ENCODE results near the gene FOXP1.

Gene FOXP1

GRCh38 chr3:71406972-71407810 lies 176.3 kb downstream of the FOXP1 start:
- DNase-seq (ENCODE audit: low spot score in 2 of 2) (no peak), ATAC-seq (no peak)
- H3K4me3 Mint-ChIP-seq = no peak overlapping the region
- H3K27ac Mint-ChIP-seq = no peak overlapping the region
- peaks cover 12% of the 10 kb centered on the region for H3K4me1 Mint-ChIP-seq
- no peaks in the 10 kb centered on the region for H3K9me3 Mint-ChIP-seq
- no peaks in the 10 kb centered on the region for H3K36me3 Mint-ChIP-seq

- ATAC-seq = no peak
- Mint-ChIP-seq H3K27ac (no peak overlapping the region), H3K4me1 (peaks cover 30% of the 10 kb centered on the region), H3K4me3 (no peak overlapping the region), H3K9me3 (no peaks in the 10 kb centered on the region), H3K36me3 (no peaks in the 10 kb centered on the region)
- DNase-seq (ENCODE audit: low spot score in 2 of 2) = no peak
These were observed 180.6 kb downstream of the FOXP1 start for GRCh38 chr3:71402911-71403310.

GRCh38 chr3:71402280-71402679 lies 181.2 kb downstream of the FOXP1 start:
- Mint-ChIP-seq H3K9me3 (no peaks in the 10 kb centered on the region), H3K27ac (no peak overlapping the region), H3K36me3 (no peaks in the 10 kb centered on the region), H3K4me3 (no peak overlapping the region), H3K4me1 (peaks cover 32% of the 10 kb centered on the region)
- no peak for ATAC-seq
- DNase-seq (ENCODE audit: low spot score in 2 of 2) = no peak

- ATAC-seq = no peak
- H3K36me3 Mint-ChIP-seq = no peaks in the 10 kb centered on the region
- H3K4me1 Mint-ChIP-seq = peaks cover 32% of the 10 kb centered on the region
- H3K9me3 Mint-ChIP-seq = no peaks in the 10 kb centered on the region
- no peak overlapping the region for H3K27ac Mint-ChIP-seq
- no peak for DNase-seq (ENCODE audit: low spot score in 2 of 2)
- no peak overlapping the region for H3K4me3 Mint-ChIP-seq
These were observed 181.8 kb downstream of the FOXP1 start for GRCh38 chr3:71401695-71402231.

GRCh38 chr3:71400986-71401451 lies 182.5 kb downstream of the FOXP1 start:
- Mint-ChIP-seq H3K36me3 (no peaks in the 10 kb centered on the region), H3K4me1 (peaks cover 37% of the 10 kb centered on the region)

GRCh38 chr3:71399478-71399877 lies 184.1 kb downstream of the FOXP1 start:
- ATAC-seq (no peak), DNase-seq (ENCODE audit: low spot score in 2 of 2) (no peak)
- H3K4me3 Mint-ChIP-seq = no peak overlapping the region
- H3K4me1 Mint-ChIP-seq = peaks cover 47% of the 10 kb centered on the region
- H3K36me3 Mint-ChIP-seq = no peaks in the 10 kb centered on the region
- no peaks in the 10 kb centered on the region for H3K9me3 Mint-ChIP-seq
- no peak overlapping the region for H3K27ac Mint-ChIP-seq

More at GRCh38 chr3:71400986-71401451, 182.5 kb downstream of the FOXP1 start:
- no peak for DNase-seq (ENCODE audit: low spot score in 2 of 2)
- no peak overlapping the region for H3K4me3 Mint-ChIP-seq
- no peak overlapping the region for H3K27ac Mint-ChIP-seq
- H3K9me3 Mint-ChIP-seq = no peaks in the 10 kb centered on the region
- ATAC-seq = no peak

- H3K4me3 Mint-ChIP-seq = peak overlapping the region; percentile 21
- H3K27ac Mint-ChIP-seq = peak overlapping the region; percentile 17
- peaks cover 45% of the 10 kb centered on the region for H3K4me1 Mint-ChIP-seq
These were observed 185.2 kb downstream of the FOXP1 start for GRCh38 chr3:71398157-71398836.

GRCh38 chr3:71397726-71398125 lies 185.8 kb downstream of the FOXP1 start:
- DNase-seq (ENCODE audit: low spot score in 2 of 2) (no peak), ATAC-seq (no peak)
- peaks cover 11% of the 10 kb centered on the region for H3K36me3 Mint-ChIP-seq
- peak overlapping the region; percentile 17 for H3K27ac Mint-ChIP-seq
- peak overlapping the region; percentile 21 for H3K4me3 Mint-ChIP-seq
- no peaks in the 10 kb centered on the region for H3K9me3 Mint-ChIP-seq
- H3K4me1 Mint-ChIP-seq = peaks cover 41% of the 10 kb centered on the region

More at GRCh38 chr3:71398157-71398836, 185.2 kb downstream of the FOXP1 start:
- no peak for DNase-seq (ENCODE audit: low spot score in 2 of 2)
- peak; percentile 77 for ATAC-seq
- Mint-ChIP-seq H3K36me3 (peaks cover 6% of the 10 kb centered on the region), H3K9me3 (no peaks in the 10 kb centered on the region)

GRCh38 chr3:71397046-71397445 lies 186.5 kb downstream of the FOXP1 start:
- DNase-seq (ENCODE audit: low spot score in 2 of 2) (no peak), ATAC-seq (no peak)
- Mint-ChIP-seq H3K36me3 (peaks cover 11% of the 10 kb centered on the region), H3K9me3 (no peaks in the 10 kb centered on the region), H3K27ac (no peak overlapping the region), H3K4me1 (peaks cover 41% of the 10 kb centered on the region), H3K4me3 (no peak overlapping the region)

GRCh38 chr3:71395927-71396695 lies 187.4 kb downstream of the FOXP1 start:
- no peak overlapping the region for H3K4me3 Mint-ChIP-seq
- H3K4me1 Mint-ChIP-seq = peaks cover 46% of the 10 kb centered on the region
- H3K9me3 Mint-ChIP-seq = no peaks in the 10 kb centered on the region
- H3K36me3 Mint-ChIP-seq = peaks cover 11% of the 10 kb centered on the region
- no peak for ATAC-seq
- DNase-seq (ENCODE audit: low spot score in 2 of 2) = no peak
- no peak overlapping the region for H3K27ac Mint-ChIP-seq

GRCh38 chr3:71395470-71395869 lies 188.1 kb downstream of the FOXP1 start:
- DNase-seq (ENCODE audit: low spot score in 2 of 2) (no peak), ATAC-seq (no peak)
- no peaks in the 10 kb centered on the region for H3K9me3 Mint-ChIP-seq
- peaks cover 11% of the 10 kb centered on the region for H3K36me3 Mint-ChIP-seq
- H3K4me3 Mint-ChIP-seq = no peak overlapping the region
- H3K27ac Mint-ChIP-seq = no peak overlapping the region
- H3K4me1 Mint-ChIP-seq = peaks cover 51% of the 10 kb centered on the region

- no peak overlapping the region for H3K27ac Mint-ChIP-seq
- DNase-seq (ENCODE audit: low spot score in 2 of 2) = no peak
- peaks cover 44% of the 10 kb centered on the region for H3K4me1 Mint-ChIP-seq
- H3K36me3 Mint-ChIP-seq = peaks cover 11% of the 10 kb centered on the region
- H3K9me3 Mint-ChIP-seq = no peaks in the 10 kb centered on the region
- ATAC-seq = no peak
- no peak overlapping the region for H3K4me3 Mint-ChIP-seq
These were observed 189.8 kb downstream of the FOXP1 start for GRCh38 chr3:71393745-71394144.

GRCh38 chr3:71393093-71393492 lies 190.4 kb downstream of the FOXP1 start:
- Mint-ChIP-seq H3K36me3 (peaks cover 11% of the 10 kb centered on the region), H3K4me1 (peaks cover 38% of the 10 kb centered on the region), H3K9me3 (no peaks in the 10 kb centered on the region), H3K27ac (no peak overlapping the region), H3K4me3 (no peak overlapping the region)
- ATAC-seq = peak; percentile 94
- DNase-seq (ENCODE audit: low spot score in 2 of 2) = no peak

- DNase-seq (ENCODE audit: low spot score in 2 of 2) = no peak
- Mint-ChIP-seq H3K9me3 (no peaks in the 10 kb centered on the region), H3K36me3 (peaks cover 11% of the 10 kb centered on the region), H3K27ac (no peak overlapping the region), H3K4me3 (no peak overlapping the region), H3K4me1 (peaks cover 30% of the 10 kb centered on the region)
- ATAC-seq = no peak
These were observed 191.3 kb downstream of the FOXP1 start for GRCh38 chr3:71392251-71392650.

GRCh38 chr3:71391361-71391760 lies 192.2 kb downstream of the FOXP1 start:
- H3K27ac Mint-ChIP-seq = peak overlapping the region; percentile 10
- ATAC-seq = no peak
- DNase-seq (ENCODE audit: low spot score in 2 of 2) = no peak
- H3K9me3 Mint-ChIP-seq = no peaks in the 10 kb centered on the region
- H3K4me1 Mint-ChIP-seq = peaks cover 28% of the 10 kb centered on the region
- peaks cover 11% of the 10 kb centered on the region for H3K36me3 Mint-ChIP-seq
- peak overlapping the region; percentile 21 for H3K4me3 Mint-ChIP-seq

Measured in stimulated activated effector memory CD8-positive, alpha-beta T cell treated with anti-CD3 and anti-CD28 coated beads, Interleukin-12 subunit alpha, Interleukin-12 subunit beta, amount 100 ng/mL, for 72 hours (primary cell).